K562 (cell line): ENCODE data around the gene SYNE1.
"Not testable (repeated sequence)": the region's sequence is repeated elsewhere in the genome, so short reads cannot be mapped to it uniquely, and the experiment has no call there.

ENCODE experiments used
- CTCF ChIP-seq, 3 experiments: IDR thresholded peaks in 2 of 3; conservative IDR thresholded peaks in 1 of 3; 2 replicates each; pipeline ENCODE4 v1.5.1; 2011 to 2012; ENCODE audit warnings: low read length in 3 of 3, mild to moderate bottlenecking in 3 of 3, control low read depth in 2 of 3, improper control_type of control experiment in 1 of 3, inconsistent platforms in 1 of 3, low read depth in 1 of 3, mixed read lengths in 1 of 3, moderate library complexity in 1 of 3; ENCODE audit not compliant: insufficient read depth in 2 of 3
- EZH2 ChIP-seq: IDR thresholded peaks from 2 replicates; pipeline ENCODE4 v1.6.1; 2012; ENCODE audit warnings: low read depth, mild to moderate bottlenecking, inconsistent platforms, low read length, borderline replicate concordance
- HOXB6 ChIP-seq: fragments of 250-450 bp; sonication (Bioruptor Pico); IDR thresholded peaks from 2 replicates; pipeline ENCODE4 v1.5.1; 2022; ENCODE audit warnings: mild to moderate bottlenecking, borderline replicate concordance
- MXI1 ChIP-seq: IDR thresholded peaks from 2 replicates; pipeline ENCODE4 v1.6.1; 2011; ENCODE audit warnings: low read depth, mild to moderate bottlenecking, improper control_type of control experiment, low read length
- RNF2 ChIP-seq: sonication (generic); IDR thresholded peaks from 2 replicates; pipeline ENCODE4 v1.6.1; 2016
- TAF7 ChIP-seq: fragments of 450-650 bp; IDR thresholded peaks from 2 replicates; pipeline ENCODE4 v1.6.1; 2016; ENCODE audit warnings: missing genetic modification characterization, missing compliant biosample characterization
- ZNF507 ChIP-seq: conservative IDR thresholded peaks from 2 replicates; pipeline ENCODE4 v1.6.1; 2017; ENCODE audit warnings: missing genetic modification characterization, missing compliant biosample characterization

- not testable (repeated sequence) for TF ChIP-seq HOXB6 (CRISPR knock-in tag); MXI1; TAF7; CTCF (IDR thresholded peaks at IDR 0.05 in 2 of 3, conservative IDR thresholded peaks at IDR 0.05 in 1 of 3; ENCODE audit: insufficient read depth in 2 of 3, low read depth in 1 of 3, low read length in 3 of 3); EZH2; RNF2; ZNF507 (tag)
Measured at GRCh38 chr6:152421496-152421895, 215.7 kb downstream of the SYNE1 start.
